Neural cell (in vitro differentiated cells): ENCODE data around the gene PPIG. TPM values are rescaled to one million over a fixed set of nuclear protein-coding genes. Genes with fewer than 3 reads are reported as not detected.
"Not testable (repeated sequence)": the region's sequence is repeated elsewhere in the genome, so short reads cannot be mapped to it uniquely, and the experiment has no call there.

Experiments used
- H2AFZ ChIP-seq: fragments of 200-600, 300-800 bp; sonication (generic), shearing (Covaris generic); 2 replicates; pipeline ENCODE4 v1.6.0; 2014; ENCODE audit warnings: low read depth, mild to moderate bottlenecking, antibody characterized with exemption, low read length, moderate library complexity
- H3F3A ChIP-seq: fragments of 200-600 bp; shearing (Covaris generic); 2 replicates; pipeline ENCODE4 v1.6.1; 2016; ENCODE audit warnings: mild to moderate bottlenecking, moderate library complexity, mixed read lengths, antibody characterized with exemption, low read length; ENCODE audit not compliant: insufficient read depth, poor library complexity, severe bottlenecking
- H3K27ac ChIP-seq: fragments of 200-600, 300-800 bp; sonication (generic), shearing (Covaris generic); 2 replicates; pipeline ENCODE4 v1.5.1; 2014; ENCODE audit warnings: mild to moderate bottlenecking, low read length, moderate library complexity
- H3K27me3 ChIP-seq: fragments of 300-800, 200-600 bp; sonication (generic), shearing (Covaris generic); 2 replicates; pipeline ENCODE4 v1.6.0; 2014; ENCODE audit warnings: mild to moderate bottlenecking, low read depth, low read length, moderate library complexity; ENCODE audit not compliant: insufficient read depth
- H3K36me3 ChIP-seq: fragments of 300-800, 200-600 bp; sonication (generic), shearing (Covaris generic); 2 replicates; pipeline ENCODE4 v1.5.1; 2014; ENCODE audit warnings: mild to moderate bottlenecking, antibody characterized with exemption, low read length, moderate library complexity; ENCODE audit not compliant: insufficient read depth
- H3K4me2 ChIP-seq: fragments of 300-800, 200-600 bp; sonication (generic), shearing (Covaris generic); 2 replicates; pipeline ENCODE4 v1.6.0; 2014; ENCODE audit warnings: mild to moderate bottlenecking, low read length
- H3K4me3 ChIP-seq: fragments of 300-800, 200-600 bp; sonication (generic), shearing (Covaris generic); 2 replicates; pipeline ENCODE4 v1.5.1; 2014; ENCODE audit warnings: mild to moderate bottlenecking, low read length, moderate library complexity
- H3K79me2 ChIP-seq: fragments of 200-600 bp; shearing (Covaris generic); replicated peaks from 2 replicates; pipeline ENCODE4 v1.6.0; 2014; ENCODE audit warnings: mild to moderate bottlenecking, low read length, moderate library complexity; ENCODE audit not compliant: insufficient read depth
- H3K9ac ChIP-seq: fragments of 300-800, 200-600 bp; sonication (generic), shearing (Covaris generic); 2 replicates; pipeline ENCODE4 v1.6.1; 2016; ENCODE audit warnings: mild to moderate bottlenecking, low read length, mixed read lengths
- H3K9me2 ChIP-seq: fragments of 200-600 bp; shearing (Covaris generic); 2 replicates; pipeline ENCODE4 v1.6.1; 2016; ENCODE audit warnings: mild to moderate bottlenecking, low read length, mixed read lengths; ENCODE audit not compliant: insufficient read depth
- H3K9me3 ChIP-seq: fragments of 200-600, 300-800 bp; sonication (generic), shearing (Covaris generic); 2 replicates; pipeline ENCODE4 v1.6.1; 2016; ENCODE audit warnings: mild to moderate bottlenecking, mixed run types, low read length, moderate library complexity, mixed read lengths
- H4K20me1 ChIP-seq: fragments of 200-600 bp; shearing (Covaris generic); 2 replicates; pipeline ENCODE4 v1.6.1; 2016; ENCODE audit warnings: mild to moderate bottlenecking, mixed run types; ENCODE audit not compliant: insufficient read depth
- CTCF ChIP-seq: fragments of 450-650 bp; IDR thresholded peaks from 2 replicates; pipeline ENCODE4 v1.5.1; 2014; ENCODE audit warnings: antibody characterized with exemption, mild to moderate bottlenecking, moderate library complexity; ENCODE audit not compliant: poor library complexity, severe bottlenecking
- EZH2 ChIP-seq: fragments of 200-600, 300-800 bp; shearing (Covaris generic), sonication (generic); IDR thresholded peaks from 2 replicates; pipeline ENCODE4 v1.6.1; 2014; ENCODE audit warnings: antibody characterized with exemption, low read length, borderline replicate concordance, mild to moderate bottlenecking; ENCODE audit not compliant: insufficient read depth, poor library complexity, severe bottlenecking
- MXI1 ChIP-seq: fragments of 450-650 bp; conservative IDR thresholded peaks from 2 replicates; pipeline ENCODE4 v1.6.1; 2014; ENCODE audit warnings: antibody characterized with exemption, mild to moderate bottlenecking; ENCODE audit not compliant: poor library complexity, severe bottlenecking
- POLR2AphosphoS5 ChIP-seq: IDR thresholded peaks from 2 replicates; pipeline ENCODE4 v1.6.1; 2012
- SMC3 ChIP-seq: fragments of 450-650 bp; conservative IDR thresholded peaks from 2 replicates; pipeline ENCODE4 v1.6.1; 2014; ENCODE audit warnings: antibody characterized with exemption, mild to moderate bottlenecking, moderate library complexity; ENCODE audit not compliant: poor library complexity
- TAF1 ChIP-seq: IDR thresholded peaks from 2 replicates; pipeline ENCODE4 v1.6.1; 2012; ENCODE audit warnings: low read depth
- polyA plus RNA-seq: library from polyadenylated mRNA; depleted of rRNA; stranded (reverse); fragments of >200 nt; gene quantifications from 2 replicates; pipeline ENCODE4 v1.2.3, GENCODE V29; 2014
- TF ChIP-seq, protein P1 (sequence below): IDR thresholded peaks from 2 replicates; pipeline ENCODE4 v1.6.1; 2012; ENCODE audit warnings: borderline replicate concordance

PPIG gene
- polyA plus RNA-seq, 1 donor from 2014 or later = 45.0 TPM

DNA sequence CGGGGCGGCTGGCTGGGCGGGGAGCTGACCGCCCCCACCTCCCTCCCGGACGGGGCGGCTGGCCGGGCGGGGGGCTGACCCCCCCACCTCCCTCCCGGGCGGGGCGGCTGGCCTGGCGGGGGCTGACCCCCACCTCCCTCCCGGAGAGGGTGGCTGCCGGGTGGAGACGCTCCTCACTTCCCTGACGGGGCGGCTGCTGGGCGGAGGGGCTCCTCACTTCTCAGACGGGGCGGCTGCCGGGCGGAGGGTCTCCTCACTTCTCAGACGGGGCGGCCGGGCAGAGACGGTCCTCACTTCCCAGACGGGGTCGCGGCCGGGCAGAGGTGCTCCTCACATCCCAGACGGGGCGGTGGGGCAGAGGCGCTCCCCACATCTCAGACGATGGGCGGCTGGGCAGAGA lies 8.9 kb upstream of the PPIG start:
- not testable (repeated sequence) for H3F3A ChIP-seq, H3K36me3 ChIP-seq, H2AFZ ChIP-seq, H3K9me2 ChIP-seq, H3K4me3 ChIP-seq, H3K27ac ChIP-seq, H3K27me3 ChIP-seq, H3K9ac ChIP-seq, H3K9me3 ChIP-seq, H3K4me2 ChIP-seq, H4K20me1 ChIP-seq
- peaks cover 28% of the 10 kb centered on the region for H3K79me2 ChIP-seq

- H3K9ac ChIP-seq = no peak overlapping the region
- H4K20me1 ChIP-seq = no peaks in the 10 kb centered on the region
- no peaks in the 10 kb centered on the region for H3K79me2 ChIP-seq
- H2AFZ ChIP-seq = no peak overlapping the region
- H3K36me3 ChIP-seq = no peaks in the 10 kb centered on the region
- H3K27ac ChIP-seq = no peak overlapping the region
- no peaks in the 10 kb centered on the region for H3F3A ChIP-seq
- TF ChIP-seq EZH2 (no peak), CTCF (no peak), SMC3 (no peak), TAF1 (no peak), MXI1 (no peak), POLR2AphosphoS5 (no peak)
- TF ChIP-seq, protein P1, sequence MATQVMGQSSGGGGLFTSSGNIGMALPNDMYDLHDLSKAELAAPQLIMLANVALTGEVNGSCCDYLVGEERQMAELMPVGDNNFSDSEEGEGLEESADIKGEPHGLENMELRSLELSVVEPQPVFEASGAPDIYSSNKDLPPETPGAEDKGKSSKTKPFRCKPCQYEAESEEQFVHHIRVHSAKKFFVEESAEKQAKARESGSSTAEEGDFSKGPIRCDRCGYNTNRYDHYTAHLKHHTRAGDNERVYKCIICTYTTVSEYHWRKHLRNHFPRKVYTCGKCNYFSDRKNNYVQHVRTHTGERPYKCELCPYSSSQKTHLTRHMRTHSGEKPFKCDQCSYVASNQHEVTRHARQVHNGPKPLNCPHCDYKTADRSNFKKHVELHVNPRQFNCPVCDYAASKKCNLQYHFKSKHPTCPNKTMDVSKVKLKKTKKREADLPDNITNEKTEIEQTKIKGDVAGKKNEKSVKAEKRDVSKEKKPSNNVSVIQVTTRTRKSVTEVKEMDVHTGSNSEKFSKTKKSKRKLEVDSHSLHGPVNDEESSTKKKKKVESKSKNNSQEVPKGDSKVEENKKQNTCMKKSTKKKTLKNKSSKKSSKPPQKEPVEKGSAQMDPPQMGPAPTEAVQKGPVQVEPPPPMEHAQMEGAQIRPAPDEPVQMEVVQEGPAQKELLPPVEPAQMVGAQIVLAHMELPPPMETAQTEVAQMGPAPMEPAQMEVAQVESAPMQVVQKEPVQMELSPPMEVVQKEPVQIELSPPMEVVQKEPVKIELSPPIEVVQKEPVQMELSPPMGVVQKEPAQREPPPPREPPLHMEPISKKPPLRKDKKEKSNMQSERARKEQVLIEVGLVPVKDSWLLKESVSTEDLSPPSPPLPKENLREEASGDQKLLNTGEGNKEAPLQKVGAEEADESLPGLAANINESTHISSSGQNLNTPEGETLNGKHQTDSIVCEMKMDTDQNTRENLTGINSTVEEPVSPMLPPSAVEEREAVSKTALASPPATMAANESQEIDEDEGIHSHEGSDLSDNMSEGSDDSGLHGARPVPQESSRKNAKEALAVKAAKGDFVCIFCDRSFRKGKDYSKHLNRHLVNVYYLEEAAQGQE = no peak
- H3K27me3 ChIP-seq = no peaks in the 10 kb centered on the region
- H3K4me3 ChIP-seq = no peak overlapping the region
- no peaks in the 10 kb centered on the region for H3K9me2 ChIP-seq
- H3K4me2 ChIP-seq = no peak overlapping the region
- H3K9me3 ChIP-seq = no peaks in the 10 kb centered on the region
Measured at GRCh38 chr2:169579044-169579443, 5.1 kb upstream of the PPIG start.

GRCh38 chr2:169582552-169583266 lies 1.4 kb upstream of the PPIG start:
- H4K20me1 ChIP-seq, H3K4me2 ChIP-seq, H3K27me3 ChIP-seq, H3K9ac ChIP-seq, H3K27ac ChIP-seq, H3F3A ChIP-seq, H3K36me3 ChIP-seq, H3K9me2 ChIP-seq, H2AFZ ChIP-seq, H3K9me3 ChIP-seq, H3K4me3 ChIP-seq: not testable (repeated sequence)
- H3K79me2 ChIP-seq = peaks cover 24% of the 10 kb centered on the region
